Transverse colon (tissue), 4 donors: ENCODE data around the gene MRPL20. TPM values are rescaled to one million over a fixed set of nuclear protein-coding genes. Genes with fewer than 3 reads are reported as not detected.
"Not testable (repeated sequence)": the region's sequence is repeated elsewhere in the genome, so short reads cannot be mapped to it uniquely, and the experiment has no call there.

Experiments used
- DNase-seq: peaks from one replicate; pipeline ENCODE4 v3.0.0-alpha.2; 2019
- H3K27ac ChIP-seq, 4 donors: fragments of 200-600 bp; sonication (generic); 2 replicates each; pipeline ENCODE4 v1.5.1; 2016 to 2018; ENCODE audit warnings: inconsistent platforms in 4 of 4
- H3K27me3 ChIP-seq: fragments of 200-600 bp; sonication (generic); 2 replicates; pipeline ENCODE4 v1.5.1; 2017; ENCODE audit warnings: inconsistent platforms
- H3K36me3 ChIP-seq, 4 donors: fragments of 200-600 bp; sonication (generic); 2 replicates each; pipeline ENCODE4 v1.5.1; 2017 to 2019; ENCODE audit warnings: inconsistent platforms in 4 of 4
- H3K4me1 ChIP-seq, 4 donors: fragments of 200-600 bp; sonication (generic); 2 replicates each; pipeline ENCODE4 v1.5.1; 2017 to 2020; ENCODE audit warnings: inconsistent platforms in 4 of 4
- H3K4me3 ChIP-seq, 4 donors: fragments of 200-600 bp; sonication (generic); 1 replicate in 1 of 4; 2 replicates in 3 of 4; pipeline versions ENCODE4 v1.5.1 to v1.6.1; 2017 to 2019; ENCODE audit warnings: inconsistent platforms in 4 of 4
- H3K9me3 ChIP-seq, 2 donors: fragments of 200-600 bp; sonication (generic); 2 replicates each; pipeline ENCODE4 v1.5.1; 2017 to 2019; ENCODE audit warnings: inconsistent platforms in 2 of 2
- CTCF ChIP-seq, 5 experiments: fragments of 200-600 bp in 3 of 5; fragments of 450-650 bp in 2 of 5; sonication (generic) in 3 of 5; IDR thresholded peaks; 1 replicate in 2 of 5; 2 replicates in 3 of 5; pipeline ENCODE4 v1.5.1; 2016 to 2017; ENCODE audit warnings: antibody characterized with exemption in 5 of 5, inconsistent platforms in 3 of 5, mild to moderate bottlenecking in 2 of 5, moderate library complexity in 1 of 5
- EP300 ChIP-seq: sonication (generic); formaldehyde crosslinking; IDR thresholded peaks from one replicate; pipeline ENCODE4 v1.6.1; 2017; ENCODE audit warnings: antibody characterized with exemption, low read depth
- POLR2A ChIP-seq: fragments of 450-650 bp; IDR thresholded peaks from one replicate; pipeline ENCODE4 v1.6.1; 2016; ENCODE audit warnings: antibody characterized with exemption, mild to moderate bottlenecking, moderate library complexity
- POLR2AphosphoS5 ChIP-seq, 3 donors: sonication (generic); formaldehyde crosslinking; IDR thresholded peaks; one replicate each; pipeline ENCODE4 v1.6.1; 2016; ENCODE audit warnings: antibody characterized with exemption in 3 of 3
- WGBS, 2 donors: methylation state at CpG; one replicate each; pipeline ENCODE4 v1.1.5; 2018; ENCODE audit warnings: low coverage in 1 of 2; 5-methylcytosine and 5-hydroxymethylcytosine counted together
- in situ Hi-C, 4 donors: fragments of 200-750 bp; cut with MboI; loops; one replicate each; pipeline versions ENCODE4 v1.15.0 to v1.15.1; 2017; ENCODE audit warnings: low sequenced_read_pairs in 3 of 4, low pct_ligation_motif_present in 1 of 4, low pct_unique_long_range_greater_than_20kb in 1 of 4
- intact Hi-C: fragments of 100-400 bp; cut with DNase I; formaldehyde crosslinking; loops from one replicate; pipeline ENCODE4 v1.15.1; 2023; ENCODE audit warnings: low total_unique reads
- total RNA-seq, 4 donors: library from RNA; depleted of rRNA; stranded (reverse); fragments of >200 nt; gene quantifications; one replicate each; pipeline ENCODE4 v1.1.0, GENCODE V29; 2016

MRPL20 gene
- total RNA-seq, 4 donors from 2014 or later, result 40.0 to 183 (median 97.0) TPM

- no peaks in the 10 kb centered on the region for H3K9me3 ChIP-seq
- TF ChIP-seq EP300, result no peak
- no peak for TF ChIP-seq POLR2A
- no peak for TF ChIP-seq CTCF (IDR thresholded peaks at IDR 0.05)
- no peak for TF ChIP-seq POLR2AphosphoS5 (IDR thresholded peaks at IDR 0.05)
- in situ Hi-C loops, result no loop called here
- WGBS, 2 donors, result 94% methylated on average over 16 of the region's 16 CpGs; no CpG with 5 or more reads in 1 of the 2 donors
- H3K4me3 ChIP-seq, result no peak overlapping the region
- no peak for DNase-seq
- no peaks in the 10 kb centered on the region for H3K36me3 ChIP-seq
- H3K4me1 ChIP-seq, result peaks cover 0 to 5% (median 4%) of the 10 kb centered on the region in 4 donors
- intact Hi-C loops, result no loop called here
- no peaks in the 10 kb centered on the region for H3K27me3 ChIP-seq
- no peak overlapping the region for H3K27ac ChIP-seq
Observed at GRCh38 chr1:1452882-1453281, 45.8 kb upstream of the MRPL20 start.

DNA sequence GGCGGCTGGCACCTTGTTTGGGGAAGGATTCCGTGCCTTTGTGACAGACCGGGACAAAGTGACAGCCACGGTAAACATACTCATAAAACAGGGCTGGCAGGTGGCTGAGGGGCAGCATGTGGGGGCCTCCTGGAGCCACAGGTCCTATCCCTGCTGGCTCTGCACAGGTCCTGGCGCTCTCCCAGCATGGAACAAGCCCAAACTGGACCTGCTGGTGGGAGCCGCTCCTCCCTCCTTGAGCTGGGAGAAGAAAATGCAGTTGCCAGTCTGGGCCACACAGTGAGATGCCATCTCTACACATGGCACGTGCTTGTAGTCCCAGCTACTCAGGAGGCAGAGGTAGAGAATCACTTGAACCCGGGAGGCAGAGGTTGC lies 45.3 kb upstream of the MRPL20 start:
- WGBS, 2 donors, result 70 to 100% methylated on average over 1 to 7 of the region's 8 CpGs
- H3K27ac ChIP-seq, in situ Hi-C loops, DNase-seq, H3K4me3 ChIP-seq, intact Hi-C loops, H3K9me3 ChIP-seq, H3K36me3 ChIP-seq, H3K4me1 ChIP-seq, H3K27me3 ChIP-seq: not testable (repeated sequence)

DNA sequence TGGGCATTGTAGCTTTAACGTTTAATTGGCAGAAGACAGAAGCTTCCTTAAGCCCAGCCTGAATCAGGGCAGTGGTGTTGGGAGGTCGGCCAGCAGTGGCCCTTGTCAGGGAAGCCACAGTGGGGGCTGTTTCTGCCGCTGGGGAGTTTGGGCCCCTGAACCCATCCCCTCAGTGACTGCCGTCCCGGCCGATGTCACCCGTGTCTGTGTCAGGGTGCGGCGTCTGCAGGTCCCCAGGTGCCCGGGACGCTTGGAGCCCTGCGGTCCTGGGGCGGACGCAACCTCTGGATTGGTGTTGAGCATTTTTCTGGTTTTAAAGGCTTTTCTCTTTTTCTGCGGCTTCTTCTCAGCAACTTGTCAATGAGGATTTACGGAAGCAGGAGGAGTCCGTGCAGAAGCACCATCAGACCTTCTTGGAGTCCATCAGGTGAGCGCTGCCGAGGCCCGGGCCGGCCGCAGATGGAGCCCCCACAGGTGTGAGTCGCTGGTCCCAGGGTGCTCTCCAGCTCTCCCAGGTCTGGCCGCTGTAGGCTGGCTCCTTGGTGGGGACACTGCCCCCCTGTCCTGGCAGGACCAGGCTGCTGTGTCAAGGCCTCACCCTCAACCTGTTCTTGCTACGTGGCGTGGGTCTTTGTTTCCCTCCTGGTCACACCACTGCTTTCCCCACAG lies 44.7 kb upstream of the MRPL20 start:
- intact Hi-C loops (no loop called here), in situ Hi-C loops (no loop called here)
- no peaks in the 10 kb centered on the region for H3K27me3 ChIP-seq
- H3K36me3 ChIP-seq, result no peaks in the 10 kb centered on the region
- no peaks in the 10 kb centered on the region for H3K9me3 ChIP-seq
- no peak overlapping the region for H3K4me3 ChIP-seq
- TF ChIP-seq EP300 (no peak), POLR2AphosphoS5 (IDR thresholded peaks at IDR 0.05) (no peak)
- 85% methylated on average over 25 of the region's 26 CpGs; no CpG with 5 or more reads in 1 of the 2 donors for WGBS, 2 donors
- no peak overlapping the region for H3K27ac ChIP-seq
- DNase-seq, result no peak
- H3K4me1 ChIP-seq, result peaks cover 0 to 5% (median 4%) of the 10 kb centered on the region in 4 donors

- H3K9me3 ChIP-seq, H3K27ac ChIP-seq, in situ Hi-C loops, H3K36me3 ChIP-seq, H3K4me1 ChIP-seq, DNase-seq, H3K4me3 ChIP-seq, H3K27me3 ChIP-seq, intact Hi-C loops: not testable (repeated sequence)
- 81% methylated on average over 21 of the region's 22 CpGs; no CpG with 5 or more reads in 1 of the 2 donors for WGBS, 2 donors
Observed at GRCh38 chr1:1450616-1451015, 43.5 kb upstream of the MRPL20 start.

DNA sequence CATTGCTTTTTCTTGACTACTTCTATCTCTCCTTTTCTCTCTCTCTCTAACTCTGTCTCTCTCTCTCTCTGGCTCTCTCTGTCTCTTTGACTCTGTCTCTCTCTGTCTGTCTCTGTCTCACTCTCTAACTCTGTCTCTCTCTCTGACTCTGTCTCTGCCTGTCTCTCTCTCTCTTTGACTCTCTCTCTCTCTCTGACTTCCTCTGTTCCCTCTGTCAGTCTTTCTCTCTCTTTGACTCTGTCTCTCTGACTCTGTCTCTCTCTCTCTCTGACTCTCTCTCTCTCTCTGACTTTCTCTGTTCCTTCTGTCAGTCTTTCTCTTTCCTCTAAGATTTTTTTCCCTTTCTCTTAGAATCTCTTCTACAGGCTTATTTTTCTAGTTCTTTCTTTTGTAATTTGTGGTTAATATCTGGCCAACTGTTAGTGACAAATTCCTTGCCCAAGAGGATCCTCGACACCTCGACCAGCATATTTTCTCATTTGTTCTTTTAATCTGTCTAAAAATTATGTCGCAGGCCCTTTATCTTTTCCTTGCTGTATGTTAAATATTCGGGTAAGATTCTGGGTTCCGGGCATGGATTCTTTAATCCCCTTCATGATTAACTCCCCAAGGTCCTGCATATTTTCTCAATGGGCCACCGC lies 42.1 kb upstream of the MRPL20 start, which contains the start of gene ATAD3C:
TSS of gene ATAD3C (plus strand) at position 591 of the 641 bp plus-strand sequence. CDS start 995 bp downstream, outside the sequence.
- Histone ChIP-seq H3K4me1 (peaks cover 0 to 5% (median 4%) of the 10 kb centered on the region in 4 donors), H3K9me3 (no peaks in the 10 kb centered on the region), H3K27me3 (no peaks in the 10 kb centered on the region), H3K4me3 (no peak within 1 kb of the TSS), H3K36me3 (no peaks in the 10 kb centered on the region), H3K27ac (no peak within 1 kb of the TSS)
- DNase-seq, result no peak
- 85 to 95% methylated on average over 5 to 6 of the region's 6 CpGs for WGBS, 2 donors
- no peak for TF ChIP-seq POLR2AphosphoS5 (IDR thresholded peaks at IDR 0.05)
- TF ChIP-seq EP300, result no peak
- no peak for TF ChIP-seq POLR2A
- no peak for TF ChIP-seq CTCF (IDR thresholded peaks at IDR 0.05)
- in situ Hi-C loops, result no loop called here
- intact Hi-C loops, result loop anchor here (2.0 kb wide), 1 partner anchor 36 kb away; no protein-coding TSS in a partner anchor

- WGBS, 2 donors, result 89 to 93% methylated on average over 3 to 19 of the region's 19 CpGs
- DNase-seq, H3K4me1 ChIP-seq, in situ Hi-C loops, H3K27me3 ChIP-seq, intact Hi-C loops, H3K36me3 ChIP-seq, H3K9me3 ChIP-seq, H3K4me3 ChIP-seq, H3K27ac ChIP-seq: not testable (repeated sequence)
Observed at GRCh38 chr1:1446631-1447030, 39.5 kb upstream of the MRPL20 start.
